NOMO-1 treated with DMSO at 0.1 percent for 48 hours (cell line): ENCODE data around the gene CCT8.
A peak's percentile ranks its signal among the peaks of the same experiment; 100 is the strongest.
"Not testable (repeated sequence)": the region's sequence is repeated elsewhere in the genome, so short reads cannot be mapped to it uniquely, and the experiment has no call there.

ENCODE experiments used
- DNase-seq: peaks from one replicate; lab custom pipeline; 2025; ENCODE audit not compliant: unreplicated experiment; lab: John Stamatoyannopoulos, UW

Gene CCT8

DNA sequence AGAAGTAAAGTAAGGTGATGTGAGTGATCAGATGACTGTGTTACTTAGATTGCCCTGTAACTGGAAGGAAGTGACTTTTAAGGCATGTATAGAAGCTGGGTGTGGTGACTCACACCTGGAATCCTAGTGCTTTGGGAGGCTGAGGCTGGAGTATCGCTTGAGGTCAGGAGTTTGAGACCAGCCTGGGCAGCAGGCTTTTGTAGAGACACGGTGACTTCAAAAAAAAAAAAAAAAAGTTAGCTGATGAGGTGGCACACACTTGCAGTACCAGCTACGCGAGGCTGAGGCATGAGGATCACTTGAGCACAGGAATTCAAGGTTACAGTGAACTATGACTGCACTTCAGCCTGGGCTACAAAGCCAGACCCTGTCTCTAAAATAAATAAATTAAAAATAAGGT lies 51.3 kb downstream of the CCT8 start:
- no peak for DNase-seq

DNA sequence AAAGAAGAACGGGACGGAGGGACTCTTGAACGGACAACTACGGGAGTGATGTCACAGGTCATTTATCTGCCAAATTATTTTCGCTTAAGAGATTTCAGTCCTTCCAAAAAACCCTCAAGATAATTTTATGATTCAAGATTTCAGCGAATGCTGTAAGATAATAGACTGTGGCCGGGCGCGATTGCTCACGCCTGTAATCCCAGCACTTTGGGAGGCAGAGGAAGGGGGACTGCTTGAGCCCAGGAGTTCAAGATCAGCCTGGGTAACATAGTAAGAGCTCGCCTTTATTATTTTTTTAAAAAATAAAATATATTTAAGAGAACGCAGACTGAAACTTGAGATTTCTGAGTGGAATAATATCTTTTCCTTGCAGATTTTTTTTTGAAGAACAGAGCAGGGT lies 54.9 kb downstream of the CCT8 start:
- DNase-seq, result no peak

DNA sequence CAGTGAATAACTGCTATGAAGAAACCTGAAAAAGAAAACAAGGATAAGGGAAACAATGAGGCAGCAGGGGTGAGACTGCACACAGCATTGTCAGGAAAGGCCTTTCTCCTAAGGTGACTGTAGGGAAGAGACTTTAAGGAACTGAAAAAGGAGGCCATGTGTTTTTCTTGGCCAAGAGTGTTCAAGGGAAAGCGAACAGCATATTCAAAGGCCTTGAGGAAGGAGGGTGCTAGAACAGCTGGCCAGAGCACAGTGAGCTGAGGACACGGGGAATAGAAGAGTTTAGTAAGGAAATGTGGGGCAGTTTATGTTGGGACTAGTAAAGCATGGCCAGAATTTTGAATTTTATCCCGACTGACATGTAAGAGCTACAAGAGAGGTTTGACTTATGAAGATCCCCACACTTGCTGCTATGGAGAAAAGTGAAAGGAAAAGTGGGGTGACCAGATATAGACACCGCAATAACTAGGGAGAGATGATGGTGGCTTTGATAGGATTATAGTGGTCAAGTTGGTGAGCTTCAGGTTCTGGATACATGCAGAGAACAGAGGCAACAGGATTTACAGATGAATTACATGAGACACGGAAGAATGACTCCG lies 55.7 kb downstream of the CCT8 start:
- DNase-seq, result peak; percentile 42

DNA sequence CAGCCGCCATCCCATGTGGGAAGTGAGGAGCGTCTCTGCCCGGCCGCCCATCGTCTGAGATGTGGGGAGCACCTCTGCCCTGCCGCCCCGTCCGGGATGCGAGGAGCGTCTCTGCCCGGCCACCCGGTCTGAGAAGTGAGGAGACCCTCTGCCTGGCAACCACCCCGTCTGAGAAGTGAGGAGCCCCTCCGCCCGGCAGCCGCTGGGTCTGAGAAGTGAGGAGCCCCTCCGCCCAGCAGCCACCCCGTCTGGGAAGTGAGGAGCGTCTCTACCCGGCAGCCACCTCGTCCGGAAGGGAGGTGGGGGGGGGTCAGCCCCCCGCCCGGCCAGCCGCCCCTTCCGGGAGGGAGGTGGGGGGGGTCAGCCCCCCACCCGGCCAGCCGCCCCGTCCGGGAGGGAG lies 62.2 kb downstream of the CCT8 start:
- DNase-seq, result not testable (repeated sequence)

DNA sequence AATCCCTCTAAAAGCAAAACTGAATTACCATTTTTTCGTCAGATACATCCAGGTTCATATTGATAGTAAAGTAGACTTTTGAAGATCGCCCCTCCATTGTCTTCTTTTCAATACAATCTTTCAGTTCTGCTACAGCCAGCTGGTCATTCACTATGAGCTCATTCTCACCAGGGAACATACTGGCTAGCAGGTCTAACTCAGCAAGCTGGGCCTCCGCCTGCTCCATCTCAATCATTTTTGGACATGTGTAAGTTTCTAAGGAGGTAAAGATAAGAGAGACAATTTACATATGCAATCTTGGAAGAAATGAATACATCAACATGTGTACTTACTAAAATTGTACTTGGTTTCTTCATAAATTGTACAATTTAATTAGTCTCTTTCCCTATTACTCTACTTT lies 65.1 kb downstream of the CCT8 start:
- no peak for DNase-seq

DNA sequence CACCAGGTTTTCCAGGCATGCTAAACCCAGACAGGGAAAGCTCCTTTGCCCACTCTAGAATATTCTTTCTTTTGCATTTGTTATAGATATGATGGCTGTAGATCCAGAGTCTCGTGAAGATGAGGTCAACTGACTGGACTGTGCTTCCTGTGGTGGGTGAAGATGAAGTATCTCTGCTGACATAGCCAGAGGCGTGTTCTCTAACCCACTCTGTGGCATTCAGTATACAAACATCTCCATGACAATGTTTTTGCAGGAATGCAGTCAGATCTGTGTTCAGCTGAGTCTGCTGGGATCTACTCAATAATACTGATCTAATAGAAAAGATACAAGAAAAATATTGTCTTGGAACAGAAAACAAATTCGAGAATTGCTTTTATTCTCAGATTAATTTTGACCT lies 65.6 kb downstream of the CCT8 start:
- no peak for DNase-seq

DNA sequence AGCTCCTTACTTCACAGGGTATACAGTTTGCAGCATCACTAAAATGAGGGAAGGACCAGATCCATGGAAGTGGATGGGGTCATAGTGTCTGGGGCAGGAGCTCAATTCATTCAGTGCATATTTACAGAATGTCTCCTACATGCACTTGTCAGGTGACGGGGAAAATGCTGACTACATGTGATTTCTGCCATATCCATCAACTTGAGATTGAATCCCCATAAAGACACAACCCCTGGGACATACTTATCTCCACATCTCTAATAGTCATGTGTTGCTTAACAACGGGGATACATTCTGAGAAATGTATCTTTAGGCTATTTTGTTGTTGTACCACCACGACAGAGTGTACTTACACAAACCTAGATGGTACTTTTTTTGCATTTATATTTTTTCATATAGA lies 66.3 kb downstream of the CCT8 start:
- DNase-seq, result no peak
